Loucy (cell line): ENCODE results near the gene PLVAP.

ENCODE experiments used
- H2AFZ ChIP-seq: fragments of 200-600 bp; sonication (generic); 2 replicates; pipeline ENCODE4 v1.6.0; 2016; ENCODE audit warnings: antibody characterized with exemption, mild to moderate bottlenecking, low read length, moderate library complexity
- H3F3A ChIP-seq: fragments of 200-600 bp; 2 replicates; pipeline ENCODE4 v1.6.0; 2016; ENCODE audit warnings: antibody characterized with exemption, low read depth, mild to moderate bottlenecking
- H3K27me3 ChIP-seq: fragments of 200-600 bp; sonication (generic); 2 replicates; pipeline ENCODE4 v1.6.1; 2014; ENCODE audit warnings: low read length, mild to moderate bottlenecking; ENCODE audit not compliant: insufficient read depth, poor library complexity, severe bottlenecking
- H3K36me3 ChIP-seq: fragments of 200-600 bp; sonication (generic); 2 replicates; pipeline ENCODE4 v1.6.1; 2016; ENCODE audit warnings: low read length; ENCODE audit not compliant: insufficient read depth
- H3K4me1 ChIP-seq: fragments of 200-600 bp; sonication (generic); 2 replicates; pipeline ENCODE4 v1.5.1; 2014; ENCODE audit warnings: low read length, mild to moderate bottlenecking; ENCODE audit not compliant: insufficient read depth, poor library complexity, severe bottlenecking
- H3K4me2 ChIP-seq: fragments of 200-600 bp; sonication (generic); 2 replicates; pipeline ENCODE4 v1.6.0; 2014; ENCODE audit warnings: antibody characterized with exemption, low read length, low read depth, mild to moderate bottlenecking; ENCODE audit not compliant: poor library complexity, severe bottlenecking
- H3K4me3 ChIP-seq: fragments of 200-600 bp; sonication (generic); 2 replicates; pipeline ENCODE4 v1.5.1; 2014; ENCODE audit warnings: low read length, mild to moderate bottlenecking, mixed read lengths; ENCODE audit not compliant: poor library complexity, severe bottlenecking
- H3K79me2 ChIP-seq: fragments of 200-600 bp; sonication (generic); 2 replicates; pipeline ENCODE4 v1.6.1; 2014; ENCODE audit warnings: low read length; ENCODE audit not compliant: insufficient read depth
- H3K9ac ChIP-seq: fragments of 200-600 bp; sonication (generic); 2 replicates; pipeline ENCODE4 v1.6.0; 2014; ENCODE audit warnings: mild to moderate bottlenecking, low read depth, low read length, moderate library complexity; ENCODE audit not compliant: poor library complexity, severe bottlenecking
- H3K9me2 ChIP-seq: fragments of 200-600 bp; sonication (generic); replicated peaks from 2 replicates; pipeline ENCODE4 v1.6.1; 2016; ENCODE audit warnings: low read depth, low read length, mixed read lengths
- H3K9me3 ChIP-seq: fragments of 200-600 bp; sonication (generic); 2 replicates; pipeline ENCODE4 v1.6.1; 2014; ENCODE audit warnings: mild to moderate bottlenecking, antibody characterized with exemption, low read length, low read depth; ENCODE audit not compliant: insufficient read depth
- H4K20me1 ChIP-seq: fragments of 200-600 bp; sonication (generic); 2 replicates; pipeline ENCODE4 v1.6.0; 2014; ENCODE audit warnings: antibody characterized with exemption, low read length, mild to moderate bottlenecking; ENCODE audit not compliant: insufficient read depth, poor library complexity, severe bottlenecking
- EZH2phosphoT487 ChIP-seq: fragments of 200-600 bp; IDR thresholded peaks from 2 replicates; pipeline ENCODE4 v1.6.1; 2018; ENCODE audit warnings: antibody characterized with exemption, mild to moderate bottlenecking, moderate library complexity, borderline replicate concordance
- TF ChIP-seq, protein P1 (sequence below): fragments of 200-600 bp; sonication (generic); conservative IDR thresholded peaks from 2 replicates; pipeline ENCODE4 v1.5.1; 2014; ENCODE audit warnings: mild to moderate bottlenecking, antibody characterized with exemption, low read length

Gene PLVAP

DNA sequence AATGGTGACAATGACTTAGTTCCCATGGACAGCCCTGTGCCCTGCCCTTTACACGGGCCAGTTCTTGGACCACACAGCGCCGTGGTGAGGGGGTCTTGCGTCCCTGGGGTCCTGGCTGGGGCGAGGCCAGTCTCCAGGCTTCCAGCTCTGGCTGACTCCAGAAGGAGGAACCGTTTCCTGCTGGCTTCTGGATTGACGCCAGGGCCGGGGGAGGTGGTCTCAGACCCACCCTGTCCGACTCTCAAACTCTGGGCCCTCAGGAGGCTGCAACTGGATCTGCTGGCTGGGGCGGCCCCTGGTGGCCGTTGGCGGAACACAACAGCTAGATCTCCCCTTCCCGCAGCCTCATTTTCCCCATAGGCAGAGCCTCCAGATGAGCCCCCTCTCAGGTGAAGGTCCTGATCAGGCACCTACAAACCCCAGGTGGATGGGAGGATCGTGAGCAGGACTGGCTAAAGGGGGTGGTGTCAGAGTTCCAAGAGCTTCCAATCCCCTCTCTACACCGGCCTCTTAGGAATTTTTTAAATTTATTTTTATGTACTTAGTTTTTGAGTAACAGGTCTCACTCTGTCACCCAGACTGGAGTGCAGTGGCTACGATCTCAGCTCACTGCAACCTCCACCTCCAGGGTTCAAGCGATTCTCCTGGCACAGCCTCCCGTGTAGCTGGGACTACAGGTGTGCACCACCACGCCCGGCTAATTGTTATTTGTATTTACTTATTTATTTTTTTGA, 8.9 kb upstream of the PLVAP start:
- H3K27me3 ChIP-seq, result no peaks in the 10 kb centered on the region
- H3K79me2 ChIP-seq, result no peaks in the 10 kb centered on the region
- no peaks in the 10 kb centered on the region for H3K9me3 ChIP-seq
- H3K4me2 ChIP-seq, result no peak overlapping the region
- H3K4me1 ChIP-seq, result peaks cover 5% of the 10 kb centered on the region
- H3K9me2 ChIP-seq, result no peaks in the 10 kb centered on the region
- no peaks in the 10 kb centered on the region for H4K20me1 ChIP-seq
- no peaks in the 10 kb centered on the region for H3F3A ChIP-seq
- no peak overlapping the region for H3K4me3 ChIP-seq
- H2AFZ ChIP-seq, result no peak overlapping the region
- no peaks in the 10 kb centered on the region for H3K36me3 ChIP-seq
- no peak overlapping the region for H3K9ac ChIP-seq
- no peak for TF ChIP-seq EZH2phosphoT487
- TF ChIP-seq, protein P1, sequence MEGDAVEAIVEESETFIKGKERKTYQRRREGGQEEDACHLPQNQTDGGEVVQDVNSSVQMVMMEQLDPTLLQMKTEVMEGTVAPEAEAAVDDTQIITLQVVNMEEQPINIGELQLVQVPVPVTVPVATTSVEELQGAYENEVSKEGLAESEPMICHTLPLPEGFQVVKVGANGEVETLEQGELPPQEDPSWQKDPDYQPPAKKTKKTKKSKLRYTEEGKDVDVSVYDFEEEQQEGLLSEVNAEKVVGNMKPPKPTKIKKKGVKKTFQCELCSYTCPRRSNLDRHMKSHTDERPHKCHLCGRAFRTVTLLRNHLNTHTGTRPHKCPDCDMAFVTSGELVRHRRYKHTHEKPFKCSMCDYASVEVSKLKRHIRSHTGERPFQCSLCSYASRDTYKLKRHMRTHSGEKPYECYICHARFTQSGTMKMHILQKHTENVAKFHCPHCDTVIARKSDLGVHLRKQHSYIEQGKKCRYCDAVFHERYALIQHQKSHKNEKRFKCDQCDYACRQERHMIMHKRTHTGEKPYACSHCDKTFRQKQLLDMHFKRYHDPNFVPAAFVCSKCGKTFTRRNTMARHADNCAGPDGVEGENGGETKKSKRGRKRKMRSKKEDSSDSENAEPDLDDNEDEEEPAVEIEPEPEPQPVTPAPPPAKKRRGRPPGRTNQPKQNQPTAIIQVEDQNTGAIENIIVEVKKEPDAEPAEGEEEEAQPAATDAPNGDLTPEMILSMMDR, result peak; percentile 91

DNA sequence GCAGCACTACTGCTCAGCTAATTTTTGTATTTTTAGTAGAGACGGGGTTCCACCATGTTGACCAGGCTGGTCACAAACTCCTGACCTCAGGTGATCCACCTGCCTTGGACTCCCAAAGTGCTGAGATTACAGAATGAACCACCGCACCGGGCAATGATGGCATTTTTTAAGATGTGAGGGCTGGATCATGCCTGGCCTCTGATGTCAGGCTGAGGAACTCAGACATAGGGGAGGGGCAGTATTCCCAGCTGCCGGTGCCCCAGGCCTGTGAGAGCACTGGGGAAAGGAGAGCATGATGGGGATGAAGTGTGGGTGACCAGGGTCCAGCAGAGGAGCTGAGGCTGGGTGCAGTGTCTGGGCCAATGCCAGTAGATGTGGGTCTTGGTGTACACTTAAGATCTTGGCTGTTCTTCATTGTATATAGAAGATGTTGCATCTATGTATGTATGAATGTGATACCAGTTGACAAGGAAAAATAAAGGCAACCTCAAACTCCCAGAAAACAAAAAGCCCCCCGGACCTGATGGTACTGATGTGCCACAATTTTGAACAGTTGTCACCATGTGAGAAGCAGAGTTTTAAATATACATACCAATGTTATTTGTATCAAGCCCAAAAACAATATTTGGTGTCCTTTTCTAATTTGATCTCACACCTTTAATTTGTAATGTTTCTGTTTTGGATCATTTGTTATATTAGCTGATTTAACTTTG, 3.4 kb upstream of the PLVAP start:
- H3K27me3 ChIP-seq, result no peaks in the 10 kb centered on the region
- TF ChIP-seq EZH2phosphoT487, result no peak
- TF ChIP-seq, protein P1, result no peak
- H3K9me2 ChIP-seq, result no peaks in the 10 kb centered on the region
- no peak overlapping the region for H3K4me2 ChIP-seq
- no peaks in the 10 kb centered on the region for H3K36me3 ChIP-seq
- H3K9ac ChIP-seq, result no peak overlapping the region
- no peak overlapping the region for H2AFZ ChIP-seq
- H3K79me2 ChIP-seq, result no peaks in the 10 kb centered on the region
- no peaks in the 10 kb centered on the region for H4K20me1 ChIP-seq
- H3K4me3 ChIP-seq, result no peak overlapping the region
- no peaks in the 10 kb centered on the region for H3K9me3 ChIP-seq
- peaks cover 5% of the 10 kb centered on the region for H3K4me1 ChIP-seq
- no peaks in the 10 kb centered on the region for H3F3A ChIP-seq

DNA sequence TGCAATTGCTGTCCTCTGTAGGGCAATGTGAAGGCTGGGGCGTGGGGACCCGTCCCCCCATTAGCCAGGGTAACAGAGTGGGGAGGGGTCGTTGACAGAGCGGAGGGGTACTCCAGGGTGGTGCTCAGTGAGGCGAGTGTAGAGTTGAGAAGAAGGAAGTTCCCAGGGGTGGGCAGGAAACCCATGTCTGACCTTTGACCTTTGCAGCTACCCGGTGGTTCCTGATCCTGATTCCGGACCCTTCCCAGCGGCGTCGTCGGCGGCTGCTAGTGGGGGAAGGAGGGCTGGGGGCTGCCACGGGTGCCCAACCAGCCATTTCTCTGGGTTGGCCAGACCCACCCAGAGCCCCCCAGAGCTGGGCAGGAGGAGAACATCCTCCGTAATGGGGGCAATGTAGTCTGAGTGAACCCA, 2.1 kb upstream of the PLVAP start:
- Histone ChIP-seq H3K9ac (no peak overlapping the region), H3K4me2 (no peak overlapping the region), H3K9me2 (no peaks in the 10 kb centered on the region), H3K79me2 (no peaks in the 10 kb centered on the region), H3K27me3 (no peaks in the 10 kb centered on the region), H3F3A (no peaks in the 10 kb centered on the region), H3K4me3 (no peak overlapping the region), H2AFZ (no peak overlapping the region), H4K20me1 (no peaks in the 10 kb centered on the region), H3K9me3 (no peaks in the 10 kb centered on the region), H3K4me1 (peaks cover 5% of the 10 kb centered on the region), H3K36me3 (no peaks in the 10 kb centered on the region)
- no peak for TF ChIP-seq EZH2phosphoT487
- TF ChIP-seq, protein P1, result no peak
